Endothelial cell of umbilical vein (primary cell): Measurements from ENCODE around the gene RASSF6. TPM values are rescaled to one million over a fixed set of nuclear protein-coding genes. Genes with fewer than 3 reads are reported as not detected.
"Not testable (repeated sequence)": the region's sequence is repeated elsewhere in the genome, so short reads cannot be mapped to it uniquely, and the experiment has no call there.

Experiments used
- BruUV-seq: library from RNA; stranded (reverse); fragments of 400-500 nt; replicated peaks from 2 replicates; lab custom pipeline; 2021; lab: Mats Ljungman, UMichigan
- CTCF ChIA-PET: fragments of 300-600, 350-600 bp; sonication (Branson Sonifier 250); formaldehyde crosslinking; loops from one replicate; lab custom pipeline; 2021; ENCODE audit warnings: antibody characterized with exemption, inconsistent platforms; lab: Charles Lee
- POLR2A ChIA-PET: fragments of 300-600, 350-600 bp; sonication (Branson Sonifier 250); formaldehyde crosslinking; loops from one replicate; lab custom pipeline; 2021; ENCODE audit warnings: antibody characterized with exemption, inconsistent platforms; lab: Charles Lee
- DNase-seq: peaks from one replicate; pipeline ENCODE4 v3.0.0-alpha.2; 2011; ENCODE audit warnings: low read depth, low spot score
- FAIRE-seq: peaks from 2 replicates; lab custom pipeline; 2011; peaks lifted over from hg19 to GRCh38; lab: Jason Lieb, UNC
- H2AFZ ChIP-seq: 2 replicates; pipeline ENCODE4 v1.6.0; 2012; ENCODE audit warnings: low read depth, low read length, control low read depth, inconsistent platforms
- H3K27ac ChIP-seq: 2 replicates; pipeline ENCODE4 v1.5.1; 2011; ENCODE audit warnings: low read depth, mild to moderate bottlenecking, control low read depth, low read length, moderate library complexity; ENCODE audit not compliant: insufficient read depth
- H3K27me3 ChIP-seq, 2 experiments: 2 replicates each; pipeline versions ENCODE4 v1.6.0 to v1.6.1; 2011; ENCODE audit warnings: low read length in 2 of 2, mixed read lengths in 1 of 2; ENCODE audit not compliant: control insufficient read depth in 2 of 2, insufficient read depth in 2 of 2
- H3K36me3 ChIP-seq, 2 experiments: 2 replicates in 1 of 2; 3 replicates in 1 of 2; pipeline ENCODE4 v1.5.1; 2011; ENCODE audit warnings: low read length in 2 of 2, mild to moderate bottlenecking in 1 of 2, moderate library complexity in 1 of 2; ENCODE audit not compliant: control insufficient read depth in 2 of 2, insufficient read depth in 2 of 2; ENCODE audit errors: extremely low read depth in 1 of 2
- H3K4me1 ChIP-seq: 3 replicates; pipeline ENCODE4 v1.5.1; 2011; ENCODE audit warnings: mild to moderate bottlenecking, low read length; ENCODE audit not compliant: control insufficient read depth, insufficient read depth; ENCODE audit errors: extremely low read depth
- H3K4me2 ChIP-seq: 2 replicates; pipeline ENCODE4 v1.6.1; 2011; ENCODE audit warnings: low read length, control low read depth, mixed read lengths; ENCODE audit not compliant: insufficient read depth
- H3K4me3 ChIP-seq, 3 experiments: fragments of 200-600 bp in 1 of 3; sonication (generic), shearing (Covaris generic) in 1 of 3; replicated peaks in 1 of 3; 2 replicates each; pipeline ENCODE4 v1.5.1; 2011 to 2016; ENCODE audit warnings: control low read depth in 3 of 3, low read length in 3 of 3, mild to moderate bottlenecking in 2 of 3, inconsistent platforms in 1 of 3, low read depth in 1 of 3, moderate library complexity in 1 of 3; ENCODE audit not compliant: insufficient read depth in 1 of 3
- H3K79me2 ChIP-seq: 2 replicates; pipeline ENCODE4 v1.6.0; 2012; ENCODE audit warnings: low read length, inconsistent platforms; ENCODE audit not compliant: control insufficient read depth, insufficient read depth
- H3K9ac ChIP-seq: replicated peaks from 2 replicates; pipeline ENCODE3; 2011; ENCODE audit warnings: low read length, control low read depth; ENCODE audit not compliant: insufficient read depth; ENCODE audit errors: extremely low read depth
- H3K9me1 ChIP-seq: replicated peaks from 3 replicates; pipeline ENCODE4 v1.6.0; 2011; ENCODE audit warnings: mild to moderate bottlenecking, low read length; ENCODE audit not compliant: control insufficient read depth, insufficient read depth; ENCODE audit errors: extremely low read depth
- H3K9me3 ChIP-seq: replicated peaks from 2 replicates; pipeline ENCODE4 v1.5.1; 2012; ENCODE audit warnings: low read length, inconsistent platforms; ENCODE audit not compliant: control insufficient read depth, insufficient read depth
- H4K20me1 ChIP-seq: replicated peaks from 2 replicates; pipeline ENCODE3; 2011; ENCODE audit warnings: mild to moderate bottlenecking, low read length; ENCODE audit not compliant: control insufficient read depth, insufficient read depth; ENCODE audit errors: extremely low read depth
- EZH2 ChIP-seq: IDR thresholded peaks from 2 replicates; pipeline ENCODE4 v1.6.1; 2012; ENCODE audit warnings: borderline replicate concordance, low read depth, mild to moderate bottlenecking, moderate library complexity, low read length, inconsistent platforms; ENCODE audit not compliant: severe bottlenecking
- FOS ChIP-seq: IDR thresholded peaks from 2 replicates; pipeline ENCODE4 v1.6.1; 2011; ENCODE audit warnings: mild to moderate bottlenecking, low read length, moderate library complexity, borderline replicate concordance; ENCODE audit not compliant: insufficient read depth
- GATA2 ChIP-seq: IDR thresholded peaks from 2 replicates; pipeline ENCODE4 v1.7.0; 2011; ENCODE audit warnings: low read depth, mild to moderate bottlenecking, moderate library complexity, mixed read lengths, low read length; ENCODE audit not compliant: insufficient read length, insufficient read depth
- JUN ChIP-seq: IDR thresholded peaks from 2 replicates; pipeline ENCODE4 v1.6.1; 2011; ENCODE audit warnings: borderline replicate concordance, low read depth; ENCODE audit not compliant: insufficient read length, insufficient read depth
- MAX ChIP-seq: IDR thresholded peaks from 2 replicates; pipeline ENCODE4 v1.6.1; 2011; ENCODE audit not compliant: insufficient read depth, insufficient read length
- MYC ChIP-seq: IDR thresholded peaks from one replicate; pipeline ENCODE4 v1.6.1; 2011; ENCODE audit warnings: mild to moderate bottlenecking, low read depth, low read length
- POLR2A ChIP-seq: IDR thresholded peaks from 2 replicates; pipeline ENCODE4 v1.6.1; 2012; ENCODE audit warnings: low read depth, mild to moderate bottlenecking, control low read depth, low read length
- POLR2AphosphoS5 ChIP-seq: IDR thresholded peaks from 2 replicates; pipeline ENCODE4 v1.6.1; 2012; ENCODE audit warnings: low read depth, mild to moderate bottlenecking, control low read depth, low read length, moderate library complexity; ENCODE audit not compliant: insufficient read depth
- dilution Hi-C: fragments of 300-500 bp; cut with MboI; formaldehyde crosslinking; loops from one replicate; pipeline ENCODE4 v1.15.0; 2019; ENCODE audit warnings: low sequenced_read_pairs; ENCODE audit not compliant: extremely low pct_ligation_motif_present
- intact Hi-C: fragments of 100-400 bp; cut with micrococcal nuclease; formaldehyde crosslinking; loops from one replicate; pipeline ENCODE4 v1.10.0; 2022
- polyA plus RNA-seq, 4 experiments: library from polyadenylated mRNA; depleted of rRNA in 3 of 4; stranded (reverse) in 3 of 4; unstranded in 1 of 4; fragments of >200 nt; gene quantifications; 2 replicates each; pipeline versions ENCODE4 v1.2.1 to v1.2.3, GENCODE V29; 2011 to 2012; ENCODE audit warnings: missing spikeins in 1 of 4
- total RNA-seq: library from RNA; stranded (reverse); gene quantifications from 2 replicates; pipeline ENCODE4 v1.2.3, GENCODE V29; 2021
- TF ChIP-seq, protein P1 (sequence below), 2 donors: IDR thresholded peaks; 1 replicate in 1 of 2; 2 replicates in 1 of 2; pipeline ENCODE4 v1.5.1; 2011; ENCODE audit warnings: low read length in 2 of 2, mild to moderate bottlenecking in 2 of 2, moderate library complexity in 2 of 2, control low read depth in 1 of 2, inconsistent platforms in 1 of 2, low read depth in 1 of 2; ENCODE audit not compliant: insufficient read depth in 1 of 2; ENCODE audit errors: extremely low read depth in 1 of 2

RASSF6 gene
- total and polyA plus RNA-seq, 2 donors (not counting 3 experiments of a cell fraction or from before 2014, with no cell fraction given), result not detected

DNA sequence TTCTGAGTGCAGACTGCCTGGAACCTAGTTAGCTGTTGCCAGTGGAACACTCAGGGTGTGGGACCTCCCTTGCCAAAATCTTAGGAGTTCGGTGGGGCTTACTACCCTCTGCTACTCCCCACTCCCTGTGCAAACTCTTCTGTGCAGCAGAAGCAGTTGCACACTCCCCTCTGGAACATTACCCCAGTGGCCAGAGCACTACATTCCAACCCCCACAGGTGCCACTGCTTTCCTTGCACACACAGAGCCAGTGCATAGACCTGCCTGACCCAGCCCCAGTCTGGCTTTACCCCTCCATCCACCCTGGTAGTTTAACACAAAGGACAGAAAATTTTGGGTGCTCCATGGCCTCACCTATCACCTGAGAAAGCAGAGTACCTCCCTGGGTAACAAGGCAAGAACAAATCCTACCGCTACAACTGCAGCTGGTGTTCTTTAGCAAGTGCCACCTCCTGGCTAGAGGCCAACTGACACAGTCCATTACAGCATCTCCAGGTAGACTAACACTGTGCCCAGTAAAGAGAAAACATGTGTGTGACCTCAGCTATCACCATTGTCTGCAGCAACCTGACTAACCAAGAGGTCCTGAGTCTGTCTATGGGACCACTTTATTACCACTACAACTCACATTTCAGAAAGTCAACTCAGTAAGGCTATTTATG is 11.5 kb upstream of the RASSF6 start:
- intact Hi-C loops, result no loop called here
- ChIA-PET POLR2A (no interaction called here), CTCF (interaction anchor here (1.0 kb wide), 1 partner anchor 38 kb away, joined by 3 read pairs; no protein-coding TSS in a partner anchor)
- no TSS peak for BruUV-seq
- Histone ChIP-seq H3K4me1 (no peaks in the 10 kb centered on the region), H3K27ac (no peak overlapping the region), H3K9me1 (no peaks in the 10 kb centered on the region), H3K36me3 (no peaks in the 10 kb centered on the region), H2AFZ (no peak overlapping the region), H3K79me2 (no peaks in the 10 kb centered on the region), H3K4me2 (no peak overlapping the region), H3K4me3 (no peak overlapping the region), H4K20me1 (no peaks in the 10 kb centered on the region), H3K9ac (no peak overlapping the region), H3K27me3 (peaks cover 0 to 3% of the 10 kb centered on the region in 2 experiments), H3K9me3 (no peaks in the 10 kb centered on the region)
- FAIRE-seq, result no peak
- dilution Hi-C loops, result no loop called here
- DNase-seq, result no peak
- no peak for TF ChIP-seq FOS
- no peak for TF ChIP-seq POLR2A
- TF ChIP-seq MYC, result no peak
- no peak for TF ChIP-seq POLR2AphosphoS5
- TF ChIP-seq JUN, result no peak
- TF ChIP-seq GATA2, result no peak
- no peak for TF ChIP-seq MAX
- TF ChIP-seq EZH2, result no peak
- TF ChIP-seq, protein P1, sequence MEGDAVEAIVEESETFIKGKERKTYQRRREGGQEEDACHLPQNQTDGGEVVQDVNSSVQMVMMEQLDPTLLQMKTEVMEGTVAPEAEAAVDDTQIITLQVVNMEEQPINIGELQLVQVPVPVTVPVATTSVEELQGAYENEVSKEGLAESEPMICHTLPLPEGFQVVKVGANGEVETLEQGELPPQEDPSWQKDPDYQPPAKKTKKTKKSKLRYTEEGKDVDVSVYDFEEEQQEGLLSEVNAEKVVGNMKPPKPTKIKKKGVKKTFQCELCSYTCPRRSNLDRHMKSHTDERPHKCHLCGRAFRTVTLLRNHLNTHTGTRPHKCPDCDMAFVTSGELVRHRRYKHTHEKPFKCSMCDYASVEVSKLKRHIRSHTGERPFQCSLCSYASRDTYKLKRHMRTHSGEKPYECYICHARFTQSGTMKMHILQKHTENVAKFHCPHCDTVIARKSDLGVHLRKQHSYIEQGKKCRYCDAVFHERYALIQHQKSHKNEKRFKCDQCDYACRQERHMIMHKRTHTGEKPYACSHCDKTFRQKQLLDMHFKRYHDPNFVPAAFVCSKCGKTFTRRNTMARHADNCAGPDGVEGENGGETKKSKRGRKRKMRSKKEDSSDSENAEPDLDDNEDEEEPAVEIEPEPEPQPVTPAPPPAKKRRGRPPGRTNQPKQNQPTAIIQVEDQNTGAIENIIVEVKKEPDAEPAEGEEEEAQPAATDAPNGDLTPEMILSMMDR (IDR thresholded peaks at IDR 0.05; ENCODE audit: extremely low read depth in 1 of 2, insufficient read depth in 1 of 2, low read depth in 1 of 2, low read length in 2 of 2), result no peak

DNA sequence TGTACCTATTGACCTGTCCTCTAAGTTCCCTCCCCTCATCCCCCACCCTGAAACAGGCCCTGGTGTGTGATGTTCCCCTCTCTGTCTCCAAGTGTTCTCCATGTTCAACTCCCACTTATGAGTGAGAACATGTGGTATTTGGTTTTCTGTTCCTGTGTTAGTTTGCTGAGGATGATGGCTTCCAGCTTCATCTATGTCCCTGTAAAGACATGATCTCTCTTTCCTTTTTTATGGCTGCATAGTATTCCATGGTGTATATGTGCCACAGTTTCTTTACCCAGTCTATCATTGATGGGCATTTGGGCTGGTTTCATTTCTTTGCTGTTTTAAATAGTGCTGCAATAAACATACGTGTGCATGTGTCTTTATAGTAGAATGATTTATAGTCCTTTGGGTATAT is 8.6 kb upstream of the RASSF6 start:
- H3K4me3 ChIP-seq, intact Hi-C loops, H2AFZ ChIP-seq, H3K4me1 ChIP-seq, H3K4me2 ChIP-seq, H3K27ac ChIP-seq, dilution Hi-C loops, FAIRE-seq, CTCF ChIA-PET, POLR2A ChIA-PET, H4K20me1 ChIP-seq, H3K9ac ChIP-seq, H3K9me3 ChIP-seq, H3K27me3 ChIP-seq, DNase-seq, BruUV-seq, H3K36me3 ChIP-seq, H3K79me2 ChIP-seq, H3K9me1 ChIP-seq: not testable (repeated sequence)
